ENCODE measurements around the gene RTP5.

The RTP5 gene

GRCh38 chr2:241861264-241861663, 8.3 kb upstream of the RTP5 start:
- no peak overlapping the region for H3K4me3 ChIP-seq (ENCODE audit: low read length)
- TF ChIP-seq, protein P1, sequence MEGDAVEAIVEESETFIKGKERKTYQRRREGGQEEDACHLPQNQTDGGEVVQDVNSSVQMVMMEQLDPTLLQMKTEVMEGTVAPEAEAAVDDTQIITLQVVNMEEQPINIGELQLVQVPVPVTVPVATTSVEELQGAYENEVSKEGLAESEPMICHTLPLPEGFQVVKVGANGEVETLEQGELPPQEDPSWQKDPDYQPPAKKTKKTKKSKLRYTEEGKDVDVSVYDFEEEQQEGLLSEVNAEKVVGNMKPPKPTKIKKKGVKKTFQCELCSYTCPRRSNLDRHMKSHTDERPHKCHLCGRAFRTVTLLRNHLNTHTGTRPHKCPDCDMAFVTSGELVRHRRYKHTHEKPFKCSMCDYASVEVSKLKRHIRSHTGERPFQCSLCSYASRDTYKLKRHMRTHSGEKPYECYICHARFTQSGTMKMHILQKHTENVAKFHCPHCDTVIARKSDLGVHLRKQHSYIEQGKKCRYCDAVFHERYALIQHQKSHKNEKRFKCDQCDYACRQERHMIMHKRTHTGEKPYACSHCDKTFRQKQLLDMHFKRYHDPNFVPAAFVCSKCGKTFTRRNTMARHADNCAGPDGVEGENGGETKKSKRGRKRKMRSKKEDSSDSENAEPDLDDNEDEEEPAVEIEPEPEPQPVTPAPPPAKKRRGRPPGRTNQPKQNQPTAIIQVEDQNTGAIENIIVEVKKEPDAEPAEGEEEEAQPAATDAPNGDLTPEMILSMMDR (conservative IDR thresholded peaks at IDR 0.05; ENCODE audit: low read length): no peak
- no peak for DNase-seq (ENCODE audit: low read depth)

DNA sequence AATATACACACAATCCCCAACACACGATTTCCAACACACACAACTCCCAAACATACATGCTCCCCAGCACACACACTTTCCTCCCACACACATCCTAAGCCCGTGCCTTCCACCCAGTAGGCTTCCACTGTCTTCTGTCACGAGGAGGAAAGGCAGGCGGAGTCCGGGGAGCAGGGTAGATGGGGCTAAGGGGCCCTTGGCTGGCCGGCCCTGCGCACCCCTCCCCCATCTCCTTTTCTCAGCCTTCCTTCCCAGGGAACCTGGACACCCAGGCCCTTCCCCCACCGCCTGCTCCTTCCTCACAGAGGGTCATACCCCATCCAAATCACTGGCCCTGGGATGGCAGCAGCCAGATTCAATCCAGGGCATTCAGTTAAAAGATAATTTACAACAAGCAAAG, 7.4 kb upstream of the RTP5 start:
- no peak overlapping the region for H3K4me3 ChIP-seq (ENCODE audit: low read length)
- DNase-seq (ENCODE audit: low read depth): no peak
- TF ChIP-seq, protein P1 (conservative IDR thresholded peaks at IDR 0.05; ENCODE audit: low read length): no peak

DNA sequence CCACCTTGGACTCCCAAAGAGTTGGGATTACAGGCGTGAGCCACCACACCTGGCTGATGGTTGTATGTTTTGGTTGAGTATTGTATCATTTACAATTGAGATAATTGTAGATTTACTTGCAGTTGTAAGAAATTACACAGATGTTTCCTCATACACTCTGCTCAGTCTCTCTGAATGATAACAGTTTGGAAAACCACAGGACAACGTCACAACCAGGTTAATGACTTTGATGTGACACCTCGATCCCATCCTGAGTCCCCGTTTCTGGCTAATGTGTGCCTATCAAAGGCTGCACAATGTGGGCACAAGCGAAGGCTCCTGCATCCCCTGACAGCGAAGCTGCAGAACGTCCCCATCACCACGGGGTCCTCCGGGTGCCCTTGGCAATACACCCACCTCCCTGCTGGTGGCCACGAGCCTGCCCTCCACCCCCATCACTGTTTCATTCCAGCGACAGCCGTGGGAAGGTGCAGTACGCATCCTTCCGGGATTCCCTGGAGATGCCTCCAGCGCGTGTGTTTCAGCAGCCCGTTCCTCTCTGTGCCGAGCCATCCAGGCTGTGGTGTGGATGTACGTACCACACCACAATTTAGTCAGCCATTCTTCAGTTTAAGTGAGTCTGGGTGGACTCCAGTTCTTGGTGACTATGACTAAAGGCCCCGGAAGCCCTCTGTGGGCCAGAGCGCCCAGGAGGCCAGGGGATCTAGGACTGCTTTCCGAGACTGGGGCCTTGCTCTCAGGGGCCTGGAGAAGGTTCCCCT, 6.6 kb upstream of the RTP5 start:
- H3K4me3 ChIP-seq (ENCODE audit: low read length): no peak overlapping the region
- TF ChIP-seq, protein P1 (conservative IDR thresholded peaks at IDR 0.05; ENCODE audit: low read length): no peak
- no peak for DNase-seq (ENCODE audit: low read depth)

DNA sequence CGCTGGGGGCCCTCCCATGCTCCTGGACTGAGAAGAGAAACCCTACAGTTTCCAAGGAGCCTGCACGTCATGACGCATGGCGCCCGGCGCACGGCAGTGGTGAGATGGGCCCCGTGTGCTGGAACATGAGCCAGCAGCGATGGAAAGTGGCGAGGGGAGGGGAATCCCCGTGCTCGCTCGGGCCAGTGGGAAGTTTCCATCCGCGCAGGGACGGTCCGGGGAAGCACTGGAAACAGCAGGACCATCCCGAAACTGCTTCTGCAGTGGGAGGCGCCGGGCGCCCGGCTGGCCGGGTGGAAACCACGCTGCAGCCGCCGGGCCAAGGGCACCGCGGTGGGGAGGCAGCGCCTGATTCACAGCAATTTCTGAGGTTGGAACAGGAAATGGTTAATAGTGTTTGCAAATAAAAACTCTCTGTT, 6.0 kb upstream of the RTP5 start:
- no peak for DNase-seq (ENCODE audit: low read depth)
- TF ChIP-seq, protein P1 (conservative IDR thresholded peaks at IDR 0.05; ENCODE audit: low read length): no peak
- H3K4me3 ChIP-seq (ENCODE audit: low read length): no peak overlapping the region

DNA sequence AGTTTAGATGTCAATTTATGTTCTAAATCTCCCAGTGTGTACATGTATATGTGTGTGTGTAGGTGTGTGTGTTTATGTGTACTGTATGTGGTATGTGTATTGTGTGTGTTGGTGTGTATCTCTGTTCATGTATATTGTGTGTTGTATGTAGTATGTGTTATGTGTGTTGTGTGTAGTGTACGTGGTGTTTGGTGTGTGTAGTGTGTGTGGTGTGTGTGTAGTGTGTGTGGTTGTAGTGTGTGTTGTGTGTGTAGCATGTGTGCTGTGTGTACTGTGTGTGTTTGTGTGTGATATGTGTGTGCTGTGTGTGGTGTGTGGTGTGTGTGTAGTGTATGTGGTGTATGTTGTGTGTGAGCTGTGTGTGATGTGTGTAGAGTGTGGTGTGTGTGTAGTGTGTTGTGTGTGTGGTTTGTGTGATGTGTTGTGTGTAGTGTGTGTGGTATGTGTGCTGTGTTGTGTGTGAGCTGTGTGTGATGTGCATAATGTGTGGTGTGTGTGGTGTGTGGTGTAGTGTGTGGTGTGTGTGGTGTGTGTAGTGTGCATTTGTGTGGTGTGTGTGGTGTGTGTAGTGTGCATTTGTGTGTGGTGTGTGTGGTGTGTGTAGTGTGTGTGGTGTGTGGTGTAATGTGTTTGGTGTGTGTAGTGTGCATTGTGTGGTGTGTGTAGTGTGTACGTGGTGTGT, 5.2 kb upstream of the RTP5 start:
- TF ChIP-seq, protein P1 (conservative IDR thresholded peaks at IDR 0.05; ENCODE audit: low read length): no peak
- no peak overlapping the region for H3K4me3 ChIP-seq (ENCODE audit: low read length)
- DNase-seq (ENCODE audit: low read depth): no peak

DNA sequence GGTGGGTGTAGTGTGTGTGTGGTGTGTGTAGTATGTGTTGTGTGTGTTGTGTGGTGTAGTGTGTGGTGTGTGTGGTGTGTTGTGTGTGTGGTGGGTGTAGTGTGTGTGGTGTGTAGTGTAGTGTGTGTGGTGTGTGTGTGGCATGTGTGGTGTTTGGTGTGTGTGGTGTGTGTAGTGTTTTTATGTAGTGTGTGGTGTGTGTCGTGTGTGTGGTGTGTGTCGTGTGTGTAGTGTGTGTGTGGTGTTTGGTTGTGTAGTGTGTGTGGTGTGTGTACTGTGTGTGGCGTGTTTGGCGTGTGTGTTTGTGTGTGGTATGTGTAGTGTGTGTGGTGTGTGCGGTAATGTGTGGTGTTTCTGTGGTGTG, 4.7 kb upstream of the RTP5 start:
- DNase-seq (ENCODE audit: low read depth): no peak
- no peak overlapping the region for H3K4me3 ChIP-seq (ENCODE audit: low read length)
- TF ChIP-seq, protein P1 (conservative IDR thresholded peaks at IDR 0.05; ENCODE audit: low read length): no peak

- TF ChIP-seq, protein P1 (conservative IDR thresholded peaks at IDR 0.05; ENCODE audit: low read length): no peak
- no peak overlapping the region for H3K4me3 ChIP-seq (ENCODE audit: low read length)
- no peak for DNase-seq (ENCODE audit: low read depth)
Observed at GRCh38 chr2:241865416-241865956, 4.0 kb upstream of the RTP5 start.

All from AG10803 (cell line).